22Rv1 (cell line): ENCODE measurements around the gene MDM4.

Experiments used
- H3K27ac ChIP-seq: fragments of 450-650 bp; 2 replicates; pipeline ENCODE4 v1.5.1; 2017
- CTCF ChIP-seq: fragments of 450-650 bp; IDR thresholded peaks from 2 replicates; pipeline ENCODE4 v1.5.1; 2017; ENCODE audit warnings: mild to moderate bottlenecking
- ZFX ChIP-seq: fragments of 450-650 bp; IDR thresholded peaks from 2 replicates; pipeline ENCODE4 v1.6.1; 2017; ENCODE audit warnings: antibody characterized with exemption, borderline replicate concordance

The MDM4 gene

DNA sequence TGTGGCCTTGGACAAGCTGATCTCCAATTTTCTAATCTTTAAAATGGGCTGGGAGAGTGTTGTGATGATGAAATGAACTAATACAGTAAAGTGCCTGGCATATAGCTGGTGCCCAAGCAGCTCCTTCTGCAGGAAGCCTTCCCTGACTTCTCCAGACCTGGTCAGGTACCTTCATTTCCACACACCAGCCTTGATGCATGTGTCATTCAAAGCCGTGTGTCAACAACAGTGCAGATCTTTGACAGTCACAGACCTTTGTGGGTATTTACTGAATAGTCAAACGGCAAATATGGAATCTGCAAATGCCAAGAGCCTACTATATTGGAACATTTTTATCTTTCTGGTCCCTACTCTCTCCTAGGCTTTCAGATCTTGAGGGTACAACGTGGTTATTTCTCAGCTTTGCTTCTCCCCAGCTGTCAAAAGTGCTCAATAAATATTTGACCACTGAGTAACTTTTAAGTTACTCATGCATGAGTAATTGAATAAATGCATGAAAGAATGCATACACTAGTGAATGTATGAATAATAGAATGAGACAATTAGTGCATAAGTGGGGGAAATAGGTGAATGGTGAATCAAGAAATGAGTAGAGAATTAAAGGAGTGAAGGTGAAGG lies 75.4 kb downstream of the MDM4 start:
- H3K27ac ChIP-seq: no peak overlapping the region
- TF ChIP-seq CTCF (no peak), ZFX (no peak)

DNA sequence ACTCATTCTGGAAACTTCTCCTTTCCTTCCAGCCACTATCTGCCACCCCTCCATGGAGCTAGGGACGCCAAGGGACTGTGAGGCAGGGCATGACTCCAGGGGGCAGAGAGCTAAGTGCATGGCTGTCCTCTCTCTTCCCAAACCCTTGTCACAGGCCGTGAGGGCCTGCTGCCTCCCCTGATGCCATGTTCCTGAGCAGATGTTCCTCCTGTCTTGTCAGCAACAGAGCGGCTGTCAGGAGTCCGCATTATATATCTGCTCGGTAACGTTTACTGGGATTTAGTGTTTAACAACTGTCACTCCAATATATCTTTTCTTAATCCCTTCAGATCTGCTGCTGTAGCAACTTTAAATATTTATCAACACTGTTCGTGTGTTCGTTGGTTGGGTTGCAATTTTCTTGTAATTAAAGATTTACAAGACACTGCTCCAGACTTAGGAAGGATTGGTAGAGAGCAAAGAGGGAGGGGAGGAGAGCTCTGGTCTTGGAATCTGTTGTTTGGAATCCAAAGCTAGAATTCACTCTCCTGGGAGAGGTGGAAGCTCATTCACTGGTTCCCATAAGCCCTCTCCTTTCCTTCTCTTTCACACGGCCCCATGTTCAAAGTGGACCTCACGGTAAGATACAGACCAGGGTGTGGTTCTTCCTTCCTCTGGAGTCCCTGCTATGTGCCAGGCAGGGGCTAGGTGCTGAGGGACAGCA lies 76.2 kb downstream of the MDM4 start:
- H3K27ac ChIP-seq: no peak overlapping the region
- TF ChIP-seq ZFX (no peak), CTCF (no peak)

- H3K27ac ChIP-seq: no peak overlapping the region
- TF ChIP-seq ZFX (no peak), CTCF (no peak)
These were observed 82.2 kb downstream of the MDM4 start for GRCh38 chr1:204598319-204598969.

DNA sequence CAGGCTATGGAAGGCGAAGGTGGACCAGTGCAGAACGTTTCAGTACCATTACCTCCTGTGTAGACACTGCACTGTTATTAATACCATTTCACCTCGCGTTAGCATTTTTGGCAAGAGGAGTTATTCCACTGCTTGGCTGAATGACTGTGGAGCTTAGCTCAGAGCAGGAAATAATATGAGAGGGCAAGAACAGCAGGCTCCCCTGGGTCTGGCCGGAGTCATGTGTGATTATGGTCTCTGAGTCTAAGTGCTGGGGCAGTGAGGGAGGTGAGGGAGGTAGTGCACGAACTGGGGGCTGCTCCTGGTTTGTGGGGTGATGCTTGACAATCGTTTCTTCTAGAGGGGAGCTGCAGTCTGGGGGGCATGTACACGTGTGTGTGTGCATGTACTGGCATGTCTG lies 82.9 kb downstream of the MDM4 start:
- TF ChIP-seq ZFX: no peak
- TF ChIP-seq CTCF: no peak

DNA sequence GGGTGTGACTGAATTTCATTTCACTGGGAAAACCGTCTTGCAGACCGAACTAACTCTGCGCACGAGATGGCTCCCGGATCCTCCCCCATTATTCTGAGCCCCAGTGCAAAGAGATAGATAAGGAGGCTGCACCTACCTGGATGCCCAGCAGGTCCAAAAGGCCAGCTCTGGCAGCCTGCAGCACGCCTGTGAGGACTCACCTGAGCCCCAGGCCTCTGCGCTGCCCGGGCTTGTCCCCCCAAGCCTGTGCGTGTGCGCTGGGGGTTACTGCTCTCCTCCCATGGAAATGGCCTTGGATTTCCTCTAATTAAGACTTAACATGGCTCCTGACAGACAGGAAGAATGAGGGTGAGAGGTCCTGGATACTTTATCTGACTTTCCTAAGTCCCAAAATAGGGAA lies 83.4 kb downstream of the MDM4 start:
- TF ChIP-seq CTCF (no peak), ZFX (no peak)
- H3K27ac ChIP-seq: no peak overlapping the region

More for the DNA sequence above, 82.9 kb downstream of the MDM4 start:
- H3K27ac ChIP-seq: no peak overlapping the region

DNA sequence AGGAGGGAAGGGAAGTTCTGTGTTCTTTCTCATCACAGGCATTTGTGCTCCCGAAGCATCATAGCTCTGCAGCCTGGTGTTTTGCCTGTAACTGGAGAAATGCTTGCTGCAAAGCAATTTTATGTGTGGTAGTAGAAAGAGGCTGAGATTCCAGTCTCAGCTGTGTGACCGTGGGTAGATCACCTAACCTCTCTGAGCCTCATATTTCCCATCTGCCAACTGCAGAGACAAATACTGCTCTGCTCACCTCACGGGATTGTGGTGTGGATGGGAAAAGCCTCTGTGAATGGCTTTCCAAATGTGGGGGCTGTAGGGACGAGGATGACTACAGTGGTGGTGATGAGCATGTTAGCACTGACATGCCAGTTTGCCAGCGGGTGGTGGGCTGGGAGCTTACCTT lies 84.0 kb downstream of the MDM4 start:
- TF ChIP-seq ZFX: no peak
- TF ChIP-seq CTCF: no peak
- H3K27ac ChIP-seq: no peak overlapping the region

DNA sequence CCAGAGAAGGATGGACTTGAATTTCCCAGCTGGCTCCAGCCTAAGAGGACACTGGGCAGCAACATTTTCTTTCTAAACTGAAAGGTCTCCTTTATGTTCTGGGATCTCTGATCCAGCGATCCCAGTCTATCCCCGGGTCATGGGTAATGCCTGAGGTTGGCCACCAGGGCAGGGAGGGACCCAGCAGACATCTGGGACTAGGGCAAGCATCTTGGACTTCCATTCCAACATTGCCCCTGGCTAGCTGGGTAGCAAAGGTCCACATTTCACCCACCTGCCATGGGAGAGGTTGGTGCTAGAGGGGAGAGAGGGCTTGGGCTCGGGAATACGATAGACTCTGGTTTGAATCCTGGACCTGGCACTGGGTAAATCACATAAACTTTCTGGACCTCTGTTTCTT lies 84.8 kb downstream of the MDM4 start:
- peak; percentile 39 for TF ChIP-seq CTCF
- no peak for TF ChIP-seq ZFX
- H3K27ac ChIP-seq: no peak overlapping the region
